Spinal cord (tissue), 10 donors: ENCODE measurements around the gene MAFF. TPM values are rescaled to one million over a fixed set of nuclear protein-coding genes. Genes with fewer than 3 reads are reported as not detected.

ENCODE experiments used
- DNase-seq, 6 donors: peaks; one replicate each; pipeline versions ENCODE4 v3.0.0 to v3.0.0-alpha.2; 2013 to 2015; ENCODE audit warnings: low spot score in 6 of 6, low read depth in 4 of 6
- H3K27ac ChIP-seq: one replicate; pipeline ENCODE4 v1.5.1; 2013; ENCODE audit warnings: low read depth, low read length, control low read depth
- H3K27me3 ChIP-seq: one replicate; pipeline ENCODE4 v1.6.1; 2013; ENCODE audit warnings: low read length; ENCODE audit not compliant: control insufficient read depth, insufficient read depth
- H3K36me3 ChIP-seq: one replicate; pipeline ENCODE4 v1.6.1; 2013; ENCODE audit warnings: low read length; ENCODE audit not compliant: control insufficient read depth, insufficient read depth
- H3K4me1 ChIP-seq: one replicate; pipeline ENCODE4 v1.6.1; 2013; ENCODE audit warnings: low read length; ENCODE audit not compliant: control insufficient read depth, insufficient read depth
- H3K4me3 ChIP-seq: one replicate; pipeline ENCODE4 v1.5.1; 2013; ENCODE audit warnings: low read depth, low read length, control low read depth
- H3K9me3 ChIP-seq: one replicate; pipeline ENCODE4 v1.6.1; 2013; ENCODE audit warnings: low read length; ENCODE audit not compliant: control insufficient read depth, insufficient read depth
- WGBS: methylation state at CpG from one replicate; pipeline ENCODE4 v1.1.5; 2013; ENCODE audit warnings: missing lambda C conversion rate; ENCODE audit not compliant: insufficient coverage; 5-methylcytosine and 5-hydroxymethylcytosine counted together
- polyA plus RNA-seq, 2 donors: library from polyadenylated mRNA; unstranded; fragments of 120-200 nt; gene quantifications; one replicate each; pipeline ENCODE4 v1.2.1, GENCODE V29; 2013; ENCODE audit not compliant: insufficient read length in 2 of 2
- total RNA-seq, 2 donors: library from RNA; depleted of rRNA in 1 of 2; stranded (reverse); fragments of 120-200 nt in 1 of 2; fragments of >200 nt in 1 of 2; gene quantifications; one replicate each; pipeline versions ENCODE4 v1.2.3 to v1.2.4, GENCODE V29; 2013 to 2014
- donor health status: healthy.

Gene MAFF
- total and polyA plus RNA-seq, 4 donors, result 4.7 to 7.1 (median 6.2) TPM

- peaks cover 8% of the 10 kb centered on the region for H3K4me1 ChIP-seq
- no peak for DNase-seq
- WGBS, result 89% methylated on average over 2 of the region's 3 CpGs
Observed at GRCh38 chr22:38189104-38189503, 12.7 kb upstream of the MAFF start.

GRCh38 chr22:38190581-38190980, 11.2 kb upstream of the MAFF start:
- DNase-seq, result peak in 1 of 6 donors; percentile 29
- Histone ChIP-seq H3K4me1 (peaks cover 15% of the 10 kb centered on the region), H3K27me3 (no peaks in the 10 kb centered on the region), H3K4me3 (no peak overlapping the region), H3K9me3 (no peaks in the 10 kb centered on the region), H3K27ac (no peak overlapping the region), H3K36me3 (no peaks in the 10 kb centered on the region)
- WGBS, result 56% methylated on average over 3 of the region's 6 CpGs

More at GRCh38 chr22:38189104-38189503, 12.7 kb upstream of the MAFF start:
- Histone ChIP-seq H3K27ac (no peak overlapping the region), H3K4me3 (no peak overlapping the region), H3K36me3 (no peaks in the 10 kb centered on the region), H3K27me3 (no peaks in the 10 kb centered on the region), H3K9me3 (no peaks in the 10 kb centered on the region)

GRCh38 chr22:38191055-38191454, 10.7 kb upstream of the MAFF start:
- DNase-seq, result peak in 1 of 6 donors; percentile 41
- 70% methylated on average over 11 of the region's 14 CpGs for WGBS
- Histone ChIP-seq H3K36me3 (no peaks in the 10 kb centered on the region), H3K4me3 (no peak overlapping the region), H3K27me3 (no peaks in the 10 kb centered on the region), H3K9me3 (no peaks in the 10 kb centered on the region), H3K4me1 (peaks cover 15% of the 10 kb centered on the region), H3K27ac (no peak overlapping the region)

- Histone ChIP-seq H3K4me1 (peaks cover 15% of the 10 kb centered on the region), H3K9me3 (no peaks in the 10 kb centered on the region), H3K27ac (no peak overlapping the region), H3K36me3 (no peaks in the 10 kb centered on the region), H3K27me3 (no peaks in the 10 kb centered on the region), H3K4me3 (no peak overlapping the region)
- DNase-seq, result no peak
- WGBS, result 68% methylated on average over 10 of the region's 10 CpGs
Observed at GRCh38 chr22:38191731-38192474, 9.9 kb upstream of the MAFF start.

- DNase-seq, result no peak
- H3K4me3 ChIP-seq, result no peak overlapping the region
- WGBS, result 86% methylated on average over 3 of the region's 3 CpGs
- no peaks in the 10 kb centered on the region for H3K36me3 ChIP-seq
- no peaks in the 10 kb centered on the region for H3K27me3 ChIP-seq
- no peak overlapping the region for H3K27ac ChIP-seq
- H3K4me1 ChIP-seq, result peaks cover 15% of the 10 kb centered on the region
- H3K9me3 ChIP-seq, result no peaks in the 10 kb centered on the region
Observed at GRCh38 chr22:38192475-38192863, 9.3 kb upstream of the MAFF start.

- Histone ChIP-seq H3K27ac (no peak overlapping the region), H3K4me1 (peaks cover 15% of the 10 kb centered on the region)
- 71% methylated on average over 5 of the region's 6 CpGs for WGBS
Observed at GRCh38 chr22:38193580-38193979, 8.2 kb upstream of the MAFF start.

GRCh38 chr22:38196791-38197419, 4.9 kb upstream of the MAFF start:
- no peaks in the 10 kb centered on the region for H3K27me3 ChIP-seq
- H3K36me3 ChIP-seq, result no peaks in the 10 kb centered on the region
- no peaks in the 10 kb centered on the region for H3K9me3 ChIP-seq
- H3K4me1 ChIP-seq, result peaks cover 16% of the 10 kb centered on the region
- no peak for DNase-seq
- no peak overlapping the region for H3K4me3 ChIP-seq
- no peak overlapping the region for H3K27ac ChIP-seq
- 47% methylated on average over 10 of the region's 19 CpGs for WGBS

More at GRCh38 chr22:38193580-38193979, 8.2 kb upstream of the MAFF start:
- DNase-seq, result no peak
- Histone ChIP-seq H3K36me3 (no peaks in the 10 kb centered on the region), H3K9me3 (no peaks in the 10 kb centered on the region), H3K4me3 (no peak overlapping the region), H3K27me3 (no peaks in the 10 kb centered on the region)

- H3K27me3 ChIP-seq, result peaks cover 5% of the 10 kb centered on the region
- H3K9me3 ChIP-seq, result no peaks in the 10 kb centered on the region
- no peak overlapping the region for H3K27ac ChIP-seq
- no peak for DNase-seq
- peaks cover 28% of the 10 kb centered on the region for H3K4me1 ChIP-seq
- H3K36me3 ChIP-seq, result no peaks in the 10 kb centered on the region
- H3K4me3 ChIP-seq, result no peak overlapping the region
- WGBS, result 93% methylated on average over 9 of the region's 10 CpGs
Observed at GRCh38 chr22:38199826-38200559, 1.8 kb upstream of the MAFF start.

- peaks cover 5% of the 10 kb centered on the region for H3K27me3 ChIP-seq
- H3K27ac ChIP-seq, result peak overlapping the region; percentile 76
- peaks cover 7% of the 10 kb centered on the region for H3K36me3 ChIP-seq
- H3K4me3 ChIP-seq, result peak overlapping the region; percentile 48
- H3K4me1 ChIP-seq, result peaks cover 38% of the 10 kb centered on the region
- H3K9me3 ChIP-seq, result no peaks in the 10 kb centered on the region
- DNase-seq, result no peak
- WGBS, result 12% methylated on average over 8 of the region's 8 CpGs
Observed at GRCh38 chr22:38201371-38201710, 453 bp upstream of the MAFF start.
